PFSK-1 (cell line): ENCODE measurements around the gene EPS8L2.

Source experiments
- FOXP2 ChIP-seq: optimal IDR thresholded peaks from 2 replicates; pipeline ENCODE3; 2011; ENCODE audit warnings: borderline replicate concordance, control low read depth, inconsistent platforms; ENCODE audit not compliant: insufficient read depth; ENCODE audit errors: extremely low read length, extremely low read depth
- POLR2AphosphoS5 ChIP-seq: IDR thresholded peaks from 2 replicates; pipeline ENCODE4 v1.6.1; 2012; ENCODE audit warnings: low read depth, mild to moderate bottlenecking, control low read depth, low read length, moderate library complexity
- SIN3A ChIP-seq: IDR thresholded peaks from 2 replicates; pipeline ENCODE4 v1.6.1; 2012; ENCODE audit warnings: mild to moderate bottlenecking, low read length, moderate library complexity, borderline replicate concordance; ENCODE audit not compliant: insufficient read depth
- TAF1 ChIP-seq: IDR thresholded peaks from 2 replicates; pipeline ENCODE4 v1.6.1; 2012; ENCODE audit warnings: low read length, control low read depth, borderline replicate concordance; ENCODE audit not compliant: insufficient read depth
- TF ChIP-seq, protein P1 (sequence below), 2 experiments: IDR thresholded peaks; 2 replicates each; pipeline versions ENCODE4 v1.6.1 to v1.8.0; 2011 to 2012; ENCODE audit warnings: low read depth in 2 of 2, low read length in 2 of 2, control low read depth in 1 of 2, inconsistent platforms in 1 of 2, mild to moderate bottlenecking in 1 of 2, moderate library complexity in 1 of 2; ENCODE audit not compliant: insufficient read depth in 1 of 2

EPS8L2 gene

DNA sequence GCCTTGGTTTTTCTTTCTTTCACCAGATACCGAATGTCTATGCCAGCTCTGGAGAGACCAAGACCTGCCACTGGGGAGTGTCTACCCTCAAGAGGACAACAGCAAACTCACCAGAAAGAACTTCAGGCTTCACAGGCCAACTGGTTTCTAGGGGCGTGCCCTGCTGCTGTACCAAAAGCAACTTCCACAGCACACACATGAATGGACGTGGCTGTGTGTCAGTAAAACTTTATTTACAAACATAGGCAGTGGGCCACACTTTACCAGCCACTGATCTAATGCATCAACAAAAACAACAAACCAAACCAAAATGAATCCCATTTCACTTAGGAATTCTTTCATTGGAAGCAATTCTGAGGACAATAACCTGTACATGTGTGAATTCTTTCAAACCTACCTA is 27.7 kb upstream of the EPS8L2 start:
- no peak for TF ChIP-seq TAF1
- TF ChIP-seq SIN3A, result no peak
- TF ChIP-seq POLR2AphosphoS5, result no peak
- no peak for TF ChIP-seq FOXP2
- TF ChIP-seq, protein P1, sequence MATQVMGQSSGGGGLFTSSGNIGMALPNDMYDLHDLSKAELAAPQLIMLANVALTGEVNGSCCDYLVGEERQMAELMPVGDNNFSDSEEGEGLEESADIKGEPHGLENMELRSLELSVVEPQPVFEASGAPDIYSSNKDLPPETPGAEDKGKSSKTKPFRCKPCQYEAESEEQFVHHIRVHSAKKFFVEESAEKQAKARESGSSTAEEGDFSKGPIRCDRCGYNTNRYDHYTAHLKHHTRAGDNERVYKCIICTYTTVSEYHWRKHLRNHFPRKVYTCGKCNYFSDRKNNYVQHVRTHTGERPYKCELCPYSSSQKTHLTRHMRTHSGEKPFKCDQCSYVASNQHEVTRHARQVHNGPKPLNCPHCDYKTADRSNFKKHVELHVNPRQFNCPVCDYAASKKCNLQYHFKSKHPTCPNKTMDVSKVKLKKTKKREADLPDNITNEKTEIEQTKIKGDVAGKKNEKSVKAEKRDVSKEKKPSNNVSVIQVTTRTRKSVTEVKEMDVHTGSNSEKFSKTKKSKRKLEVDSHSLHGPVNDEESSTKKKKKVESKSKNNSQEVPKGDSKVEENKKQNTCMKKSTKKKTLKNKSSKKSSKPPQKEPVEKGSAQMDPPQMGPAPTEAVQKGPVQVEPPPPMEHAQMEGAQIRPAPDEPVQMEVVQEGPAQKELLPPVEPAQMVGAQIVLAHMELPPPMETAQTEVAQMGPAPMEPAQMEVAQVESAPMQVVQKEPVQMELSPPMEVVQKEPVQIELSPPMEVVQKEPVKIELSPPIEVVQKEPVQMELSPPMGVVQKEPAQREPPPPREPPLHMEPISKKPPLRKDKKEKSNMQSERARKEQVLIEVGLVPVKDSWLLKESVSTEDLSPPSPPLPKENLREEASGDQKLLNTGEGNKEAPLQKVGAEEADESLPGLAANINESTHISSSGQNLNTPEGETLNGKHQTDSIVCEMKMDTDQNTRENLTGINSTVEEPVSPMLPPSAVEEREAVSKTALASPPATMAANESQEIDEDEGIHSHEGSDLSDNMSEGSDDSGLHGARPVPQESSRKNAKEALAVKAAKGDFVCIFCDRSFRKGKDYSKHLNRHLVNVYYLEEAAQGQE (IDR thresholded peaks at IDR 0.05; ENCODE audit: insufficient read depth in 1 of 2, low read depth in 2 of 2, low read length in 2 of 2), result no peak

DNA sequence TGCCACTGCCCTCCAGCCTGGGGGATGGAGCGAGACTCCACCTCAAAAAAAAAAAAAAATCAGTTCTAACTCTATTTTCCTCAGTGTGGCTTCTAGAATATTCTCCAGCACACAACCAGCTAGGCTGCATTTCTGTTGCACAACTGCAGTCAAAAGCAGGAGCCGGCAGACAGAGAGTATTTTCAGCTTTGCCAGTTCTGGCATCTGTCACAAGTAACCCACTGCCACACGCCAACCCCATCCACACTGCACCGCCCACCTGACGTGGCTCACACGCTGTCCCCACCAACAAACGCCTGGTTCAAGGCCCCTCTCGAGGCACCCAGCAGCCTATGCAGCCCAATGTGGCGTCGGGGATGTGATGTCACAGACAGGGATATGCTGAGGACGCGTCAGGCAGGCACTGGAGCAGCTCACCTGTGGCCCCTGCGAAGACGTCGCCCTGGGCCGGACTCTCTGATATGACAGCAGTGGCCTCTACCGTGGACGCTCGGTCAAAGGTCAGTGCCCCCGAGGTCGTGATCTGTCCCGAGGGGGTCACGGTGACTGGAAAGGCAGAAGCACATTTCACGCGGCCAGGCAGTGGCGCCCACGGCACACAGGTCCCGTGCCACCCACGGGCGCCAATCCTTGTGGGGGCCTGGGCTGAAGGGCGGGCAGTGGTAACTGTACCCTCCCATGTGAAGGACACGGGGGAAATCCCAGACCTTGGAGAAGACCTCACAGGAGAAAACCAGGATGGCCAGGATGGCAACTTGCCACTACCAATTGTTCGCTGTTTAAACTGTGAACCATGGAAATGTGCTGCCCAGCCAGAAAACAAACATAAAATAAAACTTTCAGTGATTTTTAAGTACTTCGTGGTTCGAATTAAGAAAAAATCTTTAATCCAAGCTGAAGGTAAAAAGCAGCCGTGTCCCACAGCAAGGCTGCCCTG is 26.5 kb upstream of the EPS8L2 start:
- no peak for TF ChIP-seq POLR2AphosphoS5
- no peak for TF ChIP-seq SIN3A
- no peak for TF ChIP-seq FOXP2
- TF ChIP-seq, protein P1 (IDR thresholded peaks at IDR 0.05; ENCODE audit: insufficient read depth in 1 of 2, low read depth in 2 of 2, low read length in 2 of 2), result no peak
- TF ChIP-seq TAF1, result no peak

DNA sequence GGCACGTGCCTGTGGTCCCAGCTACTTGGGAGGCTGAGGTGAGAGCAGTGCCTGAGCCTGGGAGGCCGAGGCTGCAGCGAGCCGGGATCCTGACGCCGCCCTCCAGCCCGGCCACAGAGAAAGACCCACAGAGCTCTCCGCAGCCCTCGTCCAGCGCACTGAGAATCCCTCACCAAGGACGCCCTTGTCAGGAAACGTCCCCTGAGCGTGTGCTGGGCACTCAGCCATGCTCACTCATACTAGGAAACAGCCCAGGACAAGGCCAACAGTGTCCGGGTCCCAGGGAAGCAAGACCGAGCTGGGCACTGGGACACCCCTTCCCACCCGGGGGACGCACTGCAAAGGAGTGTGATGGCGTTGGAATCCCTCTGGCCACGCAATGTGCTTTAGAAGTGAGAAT is 25.6 kb upstream of the EPS8L2 start:
- no peak for TF ChIP-seq SIN3A
- TF ChIP-seq TAF1, result no peak
- TF ChIP-seq, protein P1 (IDR thresholded peaks at IDR 0.05; ENCODE audit: insufficient read depth in 1 of 2, low read depth in 2 of 2, low read length in 2 of 2), result no peak
- no peak for TF ChIP-seq FOXP2
- TF ChIP-seq POLR2AphosphoS5, result no peak

DNA sequence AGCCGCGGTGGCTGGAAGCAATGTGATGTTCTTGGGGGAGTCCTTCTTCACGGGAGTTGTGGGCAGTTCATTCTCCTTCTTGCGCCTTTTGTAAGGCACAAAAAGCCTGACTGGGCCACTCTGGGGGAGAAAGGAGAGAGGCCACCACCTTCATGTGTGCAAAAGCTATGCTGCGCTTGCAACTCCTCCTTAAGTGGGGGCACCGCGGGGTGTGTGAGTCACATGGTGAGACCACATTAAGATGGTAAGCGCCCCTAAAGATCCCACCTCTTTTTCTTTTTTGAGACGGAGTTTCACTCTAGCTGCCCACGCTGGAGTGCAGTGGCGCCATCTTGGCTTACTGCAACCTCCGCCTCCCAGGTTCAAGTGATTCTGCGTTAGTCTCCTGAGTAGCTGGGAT is 25.1 kb upstream of the EPS8L2 start:
- no peak for TF ChIP-seq SIN3A
- TF ChIP-seq, protein P1 (IDR thresholded peaks at IDR 0.05; ENCODE audit: insufficient read depth in 1 of 2, low read depth in 2 of 2, low read length in 2 of 2), result no peak
- no peak for TF ChIP-seq POLR2AphosphoS5
- TF ChIP-seq FOXP2, result no peak
- TF ChIP-seq TAF1, result no peak
